ENCODE data around the gene ADCY1. TPM values are rescaled to one million over a fixed set of nuclear protein-coding genes. Genes with fewer than 3 reads are reported as not detected.

The ADCY1 gene
- total RNA-seq, 2 donors from 2014 or later = 0.14 to 0.85 TPM

DNA sequence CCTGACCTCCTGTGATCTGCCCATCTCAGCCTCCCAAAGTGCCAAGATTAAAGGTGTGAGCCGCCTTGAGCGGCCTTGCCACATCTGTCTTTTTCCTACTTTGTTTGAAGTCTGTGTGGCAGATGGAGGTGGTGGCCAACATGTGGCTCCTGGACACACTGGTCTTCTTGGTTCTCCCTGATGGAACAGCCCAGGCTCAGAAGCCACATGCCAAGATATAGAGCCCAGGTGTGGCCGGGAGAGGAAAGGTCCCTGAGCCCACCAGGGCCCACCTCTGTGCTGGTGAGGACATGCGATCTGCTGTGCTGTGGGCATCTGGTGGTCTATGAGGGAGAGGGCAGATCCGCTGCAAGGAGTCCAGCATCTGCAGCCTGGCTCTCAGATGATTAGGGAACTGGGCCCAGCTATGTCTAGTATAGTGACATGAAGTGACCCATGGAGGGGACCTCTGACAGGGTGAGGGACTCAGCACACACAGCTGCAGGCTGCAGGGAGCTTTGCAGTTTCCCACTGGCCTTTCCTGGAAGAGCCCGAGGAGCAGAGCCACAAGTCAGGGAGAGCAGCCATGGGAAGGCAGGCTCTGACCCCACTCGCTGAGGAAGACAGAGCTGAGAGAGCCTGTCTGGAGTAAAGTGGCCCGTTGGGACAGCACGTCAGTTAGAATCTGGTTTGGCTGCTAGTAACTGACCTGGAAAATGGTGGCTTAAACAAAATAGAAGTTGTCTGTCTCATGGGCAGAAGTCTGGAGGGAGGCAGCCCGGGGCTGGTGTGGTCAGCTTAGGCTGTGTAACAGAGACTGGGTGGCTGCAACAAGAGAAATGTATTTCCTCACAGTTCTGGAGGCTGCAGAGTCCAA lies 25.9 kb downstream of the ADCY1 start:
- ATAC-seq (ENCODE audit: insufficient number of reproducible peaks, low FRiP score, low read depth) = no peak

DNA sequence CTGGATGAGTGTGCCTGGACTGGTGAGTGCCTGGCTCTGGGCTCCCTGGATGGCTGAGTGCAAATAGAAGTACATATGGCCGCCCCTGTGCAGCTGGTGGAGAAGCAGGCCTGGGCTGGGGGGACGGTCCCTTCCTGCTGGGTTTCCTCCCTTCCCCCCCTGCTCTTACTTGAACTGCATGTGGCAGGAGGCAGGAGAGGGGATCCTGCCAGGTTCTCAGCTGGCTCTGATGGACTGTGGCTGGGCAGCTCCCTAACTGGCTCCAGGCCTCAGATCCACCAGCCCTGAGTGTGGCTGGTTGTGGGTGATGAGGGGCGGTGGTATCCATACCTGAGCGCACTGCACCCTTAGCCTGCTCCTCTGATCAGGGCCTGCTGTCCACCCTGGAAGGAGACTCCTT lies 26.9 kb downstream of the ADCY1 start:
- ATAC-seq (ENCODE audit: insufficient number of reproducible peaks, low FRiP score, low read depth) (no peak), DNase-seq (ENCODE audit: low spot score) (no peak)
- no peak overlapping the region for H3K27ac ChIP-seq
- H3K4me3 ChIP-seq = no peak overlapping the region
- no peaks in the 10 kb centered on the region for H3K4me1 ChIP-seq (ENCODE audit: control insufficient read depth in 1 of 2, low read depth in 2 of 2)
- H3K9me3 ChIP-seq = peaks cover 4% of the 10 kb centered on the region
- TF ChIP-seq, protein P1, sequence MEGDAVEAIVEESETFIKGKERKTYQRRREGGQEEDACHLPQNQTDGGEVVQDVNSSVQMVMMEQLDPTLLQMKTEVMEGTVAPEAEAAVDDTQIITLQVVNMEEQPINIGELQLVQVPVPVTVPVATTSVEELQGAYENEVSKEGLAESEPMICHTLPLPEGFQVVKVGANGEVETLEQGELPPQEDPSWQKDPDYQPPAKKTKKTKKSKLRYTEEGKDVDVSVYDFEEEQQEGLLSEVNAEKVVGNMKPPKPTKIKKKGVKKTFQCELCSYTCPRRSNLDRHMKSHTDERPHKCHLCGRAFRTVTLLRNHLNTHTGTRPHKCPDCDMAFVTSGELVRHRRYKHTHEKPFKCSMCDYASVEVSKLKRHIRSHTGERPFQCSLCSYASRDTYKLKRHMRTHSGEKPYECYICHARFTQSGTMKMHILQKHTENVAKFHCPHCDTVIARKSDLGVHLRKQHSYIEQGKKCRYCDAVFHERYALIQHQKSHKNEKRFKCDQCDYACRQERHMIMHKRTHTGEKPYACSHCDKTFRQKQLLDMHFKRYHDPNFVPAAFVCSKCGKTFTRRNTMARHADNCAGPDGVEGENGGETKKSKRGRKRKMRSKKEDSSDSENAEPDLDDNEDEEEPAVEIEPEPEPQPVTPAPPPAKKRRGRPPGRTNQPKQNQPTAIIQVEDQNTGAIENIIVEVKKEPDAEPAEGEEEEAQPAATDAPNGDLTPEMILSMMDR (IDR thresholded peaks at IDR 0.05) = no peak
- H3K27me3 ChIP-seq (replicated peaks; ENCODE audit: insufficient read depth) = no peaks in the 10 kb centered on the region
- no peaks in the 10 kb centered on the region for H3K36me3 ChIP-seq

More for the DNA sequence above, 25.9 kb downstream of the ADCY1 start:
- no peak overlapping the region for H3K27ac ChIP-seq
- peaks cover 4% of the 10 kb centered on the region for H3K9me3 ChIP-seq
- no peaks in the 10 kb centered on the region for H3K27me3 ChIP-seq (replicated peaks; ENCODE audit: insufficient read depth)
- no peak overlapping the region for H3K4me3 ChIP-seq
- TF ChIP-seq, protein P1 (IDR thresholded peaks at IDR 0.05) = no peak
- H3K36me3 ChIP-seq = no peaks in the 10 kb centered on the region
- no peak for DNase-seq (ENCODE audit: low spot score)
- no peaks in the 10 kb centered on the region for H3K4me1 ChIP-seq (ENCODE audit: control insufficient read depth in 1 of 2, low read depth in 2 of 2)

DNA sequence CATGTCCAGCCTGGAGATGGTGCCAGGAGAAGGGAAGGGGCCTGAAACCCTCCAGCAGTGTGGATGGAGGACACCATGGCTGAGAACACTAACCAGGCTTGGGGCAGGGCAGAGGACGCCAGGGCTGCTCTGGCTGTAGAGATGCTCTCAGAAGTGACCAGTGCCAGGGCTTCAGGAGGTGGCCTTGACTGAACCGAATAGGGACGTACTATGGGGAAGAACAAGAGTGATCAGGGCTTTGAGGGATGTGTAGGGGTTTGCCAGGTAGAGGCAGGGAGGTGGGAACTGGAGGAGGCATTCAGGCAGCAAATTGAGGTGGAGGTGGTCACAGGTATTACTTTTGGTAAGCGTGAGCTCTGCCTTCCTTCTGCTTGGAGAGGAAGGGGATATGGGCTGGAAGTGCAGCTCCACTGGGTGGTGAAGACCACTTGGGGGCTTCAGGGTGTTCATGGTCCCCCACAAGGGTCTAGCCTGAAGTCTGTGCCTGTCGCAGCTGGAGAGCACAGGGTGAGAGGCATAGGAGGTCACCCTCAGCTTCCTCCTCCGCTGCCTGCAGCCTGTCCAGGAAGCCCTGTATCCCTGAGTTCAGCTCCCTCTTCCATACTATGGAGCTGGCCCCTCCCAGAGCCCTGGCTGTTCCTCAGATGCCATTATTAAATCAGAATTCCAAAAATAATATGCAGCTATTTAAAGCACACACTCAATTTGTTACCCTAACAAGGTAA lies 27.8 kb downstream of the ADCY1 start:
- H3K36me3 ChIP-seq = no peaks in the 10 kb centered on the region
- H3K4me3 ChIP-seq = no peak overlapping the region
- TF ChIP-seq, protein P1 (IDR thresholded peaks at IDR 0.05) = no peak
- H3K4me1 ChIP-seq (ENCODE audit: control insufficient read depth in 1 of 2, low read depth in 2 of 2) = no peaks in the 10 kb centered on the region
- no peaks in the 10 kb centered on the region for H3K27me3 ChIP-seq (replicated peaks; ENCODE audit: insufficient read depth)
- ATAC-seq (ENCODE audit: insufficient number of reproducible peaks, low FRiP score, low read depth) (no peak), DNase-seq (ENCODE audit: low spot score) (no peak)
- no peak overlapping the region for H3K27ac ChIP-seq
- H3K9me3 ChIP-seq = peaks cover 4% of the 10 kb centered on the region

DNA sequence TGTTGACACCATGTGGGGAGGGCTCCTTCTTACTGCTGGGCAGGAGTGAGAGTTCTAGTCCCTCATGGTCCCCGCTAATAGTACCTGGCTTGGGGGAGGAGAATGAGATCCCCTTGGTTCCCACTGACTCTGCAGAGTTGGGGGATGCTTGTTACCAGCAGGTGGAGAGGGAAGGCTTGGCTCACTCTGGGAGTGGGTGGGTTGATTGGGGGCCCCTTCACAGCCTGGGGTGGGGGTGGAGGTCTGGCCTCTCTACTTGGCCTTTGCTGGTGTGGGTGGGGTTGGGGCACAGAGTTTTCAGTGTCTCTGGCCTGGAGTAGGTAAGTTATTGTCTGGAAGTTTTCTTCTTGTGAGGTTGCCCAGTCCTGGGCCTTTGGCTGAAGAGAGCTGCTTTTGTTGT lies 31.9 kb downstream of the ADCY1 start:
- DNase-seq (ENCODE audit: low spot score) (no peak), ATAC-seq (ENCODE audit: insufficient number of reproducible peaks, low FRiP score, low read depth) (no peak)
- Histone ChIP-seq H3K4me3 (no peak overlapping the region), H3K4me1 (ENCODE audit: control insufficient read depth in 1 of 2, low read depth in 2 of 2) (no peaks in the 10 kb centered on the region), H3K9me3 (peaks cover 4% of the 10 kb centered on the region), H3K36me3 (no peaks in the 10 kb centered on the region), H3K27ac (no peak overlapping the region), H3K27me3 (replicated peaks; ENCODE audit: insufficient read depth) (no peaks in the 10 kb centered on the region)
- TF ChIP-seq, protein P1 (IDR thresholded peaks at IDR 0.05) = no peak

- H3K4me1 ChIP-seq (ENCODE audit: control insufficient read depth in 1 of 2, low read depth in 2 of 2) = no peaks in the 10 kb centered on the region
- no peak for DNase-seq (ENCODE audit: low spot score)
- H3K4me3 ChIP-seq = no peak overlapping the region
- H3K36me3 ChIP-seq = no peaks in the 10 kb centered on the region
- H3K27me3 ChIP-seq (replicated peaks; ENCODE audit: insufficient read depth) = no peaks in the 10 kb centered on the region
- TF ChIP-seq, protein P1 (IDR thresholded peaks at IDR 0.05) = no peak
- peaks cover 4% of the 10 kb centered on the region for H3K9me3 ChIP-seq
- no peak for ATAC-seq (ENCODE audit: insufficient number of reproducible peaks, low FRiP score, low read depth)
- no peak overlapping the region for H3K27ac ChIP-seq
Measured at GRCh38 chr7:45606931-45607330, 32.8 kb downstream of the ADCY1 start.

Data from thoracic aorta (tissue), 2 donors.